Hypothalamus (tissue), 51 donors: ENCODE data around the gene SLC35E2B.
A peak's percentile ranks its signal among the peaks of the same experiment; 100 is the strongest.

ENCODE experiments used
- DNase-seq, 51 donors: peaks; one replicate each; lab custom pipeline; 2025; lab: John Stamatoyannopoulos, UW

The SLC35E2B gene

DNA sequence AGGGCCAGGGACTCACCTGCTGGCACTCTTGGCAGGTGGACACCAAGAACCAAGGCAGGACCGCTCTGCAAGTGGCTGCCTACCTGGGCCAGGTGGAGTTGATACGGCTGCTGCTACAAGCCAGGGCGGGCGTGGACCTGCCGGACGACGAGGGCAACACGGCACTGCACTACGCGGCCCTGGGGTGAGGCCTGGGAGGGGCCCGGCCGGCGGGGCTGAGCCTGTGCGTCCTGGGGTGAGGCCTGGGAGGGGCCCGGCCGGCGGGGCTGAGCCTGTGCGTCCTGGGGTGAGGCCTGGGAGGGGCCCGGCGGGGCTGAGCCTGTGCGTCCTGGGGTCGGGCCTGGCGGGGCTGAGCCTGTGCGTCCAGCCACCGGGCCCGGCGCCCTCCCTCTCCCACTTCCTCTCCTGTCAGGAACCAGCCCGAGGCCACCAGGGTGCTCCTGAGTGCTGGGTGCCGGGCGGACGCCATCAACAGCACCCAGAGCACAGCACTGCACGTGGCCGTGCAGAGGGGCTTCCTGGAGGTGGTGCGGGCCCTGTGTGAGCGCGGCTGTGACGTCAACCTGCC lies 65.2 kb downstream of the SLC35E2B start:
- DNase-seq: no peak

GRCh38 chr1:1626207-1627141 lies 66.1 kb downstream of the SLC35E2B start:
- DNase-seq: no peak

GRCh38 chr1:1625824-1626206 lies 66.8 kb downstream of the SLC35E2B start:
- no peak for DNase-seq

DNA sequence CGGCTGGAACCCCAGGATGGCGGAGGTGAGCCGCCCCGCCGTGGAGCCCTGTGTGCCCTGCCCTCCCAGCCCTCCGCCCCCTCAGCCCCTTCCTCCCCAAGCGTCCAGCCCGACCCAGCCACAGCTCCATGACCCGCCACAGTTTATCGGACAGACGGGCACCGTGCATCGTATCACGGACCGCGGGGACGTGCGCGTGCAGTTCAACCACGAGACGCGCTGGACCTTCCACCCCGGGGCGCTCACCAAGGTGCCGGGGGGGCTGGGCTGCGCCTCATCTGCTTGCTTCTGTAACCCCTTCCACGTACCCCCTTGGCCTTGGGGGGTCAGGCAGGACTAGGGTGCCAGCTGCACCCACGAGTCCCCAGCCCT lies 67.2 kb downstream of the SLC35E2B start:
- no peak for DNase-seq

GRCh38 chr1:1624443-1625403 lies 67.9 kb downstream of the SLC35E2B start:
- DNase-seq: no peak

- no peak for DNase-seq
These were observed 68.8 kb downstream of the SLC35E2B start for GRCh38 chr1:1623631-1624442.

- DNase-seq: no peak
These were observed 69.4 kb downstream of the SLC35E2B start for GRCh38 chr1:1623181-1623630.

DNA sequence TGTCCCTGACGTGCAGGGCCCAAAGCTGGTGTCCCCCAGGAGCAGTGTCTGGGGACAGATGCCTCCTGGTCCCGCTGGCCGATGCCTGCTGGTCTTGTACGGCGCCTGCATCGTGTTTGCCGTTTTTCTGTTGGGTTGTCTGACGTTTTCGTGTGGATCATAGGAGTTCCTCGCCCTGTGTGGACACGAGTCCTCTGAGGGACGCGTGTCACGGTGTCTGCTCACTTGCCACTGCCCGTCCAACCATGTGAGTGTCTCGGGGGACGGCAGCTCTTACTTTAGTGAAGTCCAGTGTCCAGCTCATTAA lies 69.9 kb downstream of the SLC35E2B start:
- no peak for DNase-seq

DNA sequence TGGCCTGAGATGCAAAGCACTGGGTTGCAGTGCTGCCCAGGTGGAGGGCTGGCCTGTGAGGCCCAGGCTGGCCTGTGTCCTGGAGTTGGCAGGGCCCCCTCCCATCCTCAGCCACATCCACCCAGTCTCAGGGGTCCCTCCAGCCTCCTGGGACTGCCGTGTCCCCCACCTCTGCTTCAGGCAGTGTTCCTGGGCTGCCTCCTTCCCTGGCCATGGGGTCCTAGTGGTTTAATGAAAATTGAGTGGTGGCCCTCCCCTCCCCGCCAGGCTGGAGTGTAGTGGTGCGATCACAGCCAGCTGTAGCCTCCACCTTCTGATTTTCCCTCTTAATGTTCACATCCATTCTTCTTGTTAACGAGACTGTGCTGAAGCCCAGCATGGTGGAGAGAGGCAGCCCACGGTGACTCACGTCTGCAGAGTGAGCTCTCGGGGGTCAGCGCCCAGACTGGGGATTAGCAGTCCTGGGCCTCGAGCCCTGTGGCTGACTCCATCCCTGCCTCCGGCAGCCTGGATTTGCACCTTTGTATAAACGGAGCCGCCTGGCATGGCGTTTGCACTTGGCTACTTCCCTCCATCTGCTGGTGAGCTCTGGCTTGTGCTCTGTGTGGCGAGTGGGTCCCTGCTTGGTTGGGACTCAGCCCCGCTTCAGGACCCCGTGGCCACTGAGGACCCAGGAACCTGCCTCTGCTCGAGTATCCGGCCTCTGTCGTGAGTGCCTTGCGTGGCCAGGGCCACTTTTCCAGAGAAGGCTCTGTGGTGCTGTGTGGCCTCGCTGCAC lies 70.4 kb downstream of the SLC35E2B start:
- DNase-seq: peak in 1 of 51 donors; percentile 26

- no peak for DNase-seq
These were observed 71.2 kb downstream of the SLC35E2B start for GRCh38 chr1:1621173-1622009.

DNA sequence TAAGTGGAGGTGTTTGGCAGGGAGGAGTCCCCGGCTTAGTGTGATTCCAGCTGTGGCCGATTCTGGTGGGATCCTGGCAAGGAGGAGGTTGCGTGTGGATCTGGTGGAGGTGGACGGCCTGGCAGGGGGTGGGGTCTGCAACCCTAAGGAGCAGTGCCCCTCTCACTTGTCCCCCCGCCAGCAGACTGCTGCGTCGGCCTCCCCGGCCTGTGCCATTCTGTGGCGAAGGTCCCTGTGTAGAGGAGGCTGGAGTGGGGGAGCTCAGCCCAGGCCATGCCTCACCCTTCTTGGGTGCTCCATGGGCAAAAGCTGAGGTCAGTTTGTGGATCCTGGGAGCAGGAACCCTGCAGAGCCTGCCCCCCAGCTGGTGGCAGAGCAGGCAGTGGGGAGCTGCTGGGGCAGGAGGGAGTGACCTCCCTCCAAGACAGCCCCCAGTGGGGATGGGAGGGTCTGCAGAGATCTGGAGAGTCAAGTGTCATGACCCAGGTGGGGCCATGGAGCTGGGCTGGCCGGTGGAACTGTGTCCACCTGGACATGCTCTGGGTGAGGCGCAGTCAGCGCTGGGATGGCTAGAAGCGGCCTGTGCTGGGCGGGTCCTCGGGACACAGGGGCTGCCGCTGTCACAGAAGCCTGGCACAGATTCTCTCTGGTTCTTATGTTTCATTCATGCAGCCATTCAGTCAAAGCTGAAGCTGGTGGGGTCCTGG lies 72.0 kb downstream of the SLC35E2B start:
- DNase-seq: no peak

DNA sequence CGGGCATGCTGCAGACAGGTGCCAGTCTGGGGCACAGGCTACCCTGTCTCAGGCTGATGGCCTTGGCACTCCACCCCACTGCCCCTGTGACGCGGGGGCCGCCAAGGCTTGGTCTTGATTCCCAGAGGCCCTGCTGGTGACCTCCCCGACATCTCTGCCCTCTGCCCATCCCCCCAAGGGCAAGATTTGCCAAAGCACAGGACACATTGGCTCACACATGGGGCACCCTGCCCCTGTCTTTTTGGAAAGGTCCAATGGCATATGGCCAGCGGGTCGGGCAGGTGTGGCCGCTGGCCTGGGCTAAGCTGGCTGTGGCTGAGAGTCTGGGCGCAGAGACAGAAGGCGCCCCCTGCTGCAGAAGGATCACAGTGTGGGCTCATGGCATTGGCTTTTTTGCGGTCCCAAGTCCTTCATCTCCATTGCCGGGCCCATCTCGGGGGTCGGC lies 72.7 kb downstream of the SLC35E2B start:
- no peak for DNase-seq

GRCh38 chr1:1618396-1619068 lies 74.1 kb downstream of the SLC35E2B start:
- DNase-seq: no peak

- DNase-seq: no peak
These were observed 74.7 kb downstream of the SLC35E2B start for GRCh38 chr1:1617925-1618324.

DNA sequence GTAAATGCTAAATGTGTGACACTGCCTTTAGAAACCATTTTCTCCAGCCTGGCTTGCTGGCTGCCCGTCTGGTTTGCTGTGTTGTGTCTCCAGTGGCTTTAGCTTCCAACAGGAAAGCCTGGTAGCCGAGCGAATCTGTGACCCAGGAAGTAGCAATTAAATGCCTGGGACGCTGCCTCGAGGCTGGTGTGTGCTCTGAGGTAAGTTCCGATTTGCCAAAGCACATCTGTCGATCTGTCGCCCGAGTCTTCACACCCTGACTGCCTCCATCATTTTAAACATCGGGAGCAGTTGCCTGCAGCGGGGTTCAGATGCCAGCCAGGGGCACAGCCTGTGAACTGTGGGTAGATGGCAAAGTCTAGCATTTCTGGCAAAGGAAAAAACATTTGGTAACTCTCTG lies 75.1 kb downstream of the SLC35E2B start:
- no peak for DNase-seq

DNA sequence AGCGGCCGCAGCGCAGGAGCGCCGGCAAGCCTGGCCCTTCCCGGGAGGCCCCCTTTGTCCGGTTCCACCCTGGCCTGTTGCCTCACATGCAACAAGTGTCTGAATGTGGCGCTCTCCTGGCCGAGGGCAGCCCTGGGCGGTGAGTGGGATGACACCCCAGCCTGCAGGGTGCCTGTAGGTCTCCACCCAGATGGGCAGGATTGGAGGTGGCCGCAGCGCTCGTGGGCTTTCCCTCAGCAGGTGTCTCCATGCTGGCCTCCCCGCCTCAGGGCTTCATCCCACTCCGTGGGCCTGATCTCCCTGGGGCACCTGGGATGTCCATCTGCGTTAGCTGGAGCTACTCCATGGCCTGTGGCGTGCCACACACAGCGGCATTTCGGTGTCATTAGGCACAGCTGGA lies 75.8 kb downstream of the SLC35E2B start:
- no peak for DNase-seq

- peak in 9 of 51 donors; percentile 48 to 65 (median 58) for DNase-seq
These were observed 76.4 kb downstream of the SLC35E2B start for GRCh38 chr1:1616045-1616790.
